Testis (tissue), 2 donors: ENCODE results near the gene IL13.

ENCODE experiments used
- POLR2A ChIP-seq: fragments of 450-650 bp; IDR thresholded peaks from one replicate; pipeline ENCODE4 v1.6.1; 2017; ENCODE audit warnings: antibody characterized with exemption, mild to moderate bottlenecking, moderate library complexity
- TF ChIP-seq, protein P1 (sequence below), 3 experiments: fragments of 450-650 bp in 2 of 3; fragments of 200-600 bp in 1 of 3; sonication (generic) in 1 of 3; IDR thresholded peaks; one replicate each; pipeline ENCODE4 v1.5.1; 2016 to 2019; ENCODE audit warnings: antibody characterized with exemption in 3 of 3, mild to moderate bottlenecking in 2 of 3, moderate library complexity in 1 of 3

DNA sequence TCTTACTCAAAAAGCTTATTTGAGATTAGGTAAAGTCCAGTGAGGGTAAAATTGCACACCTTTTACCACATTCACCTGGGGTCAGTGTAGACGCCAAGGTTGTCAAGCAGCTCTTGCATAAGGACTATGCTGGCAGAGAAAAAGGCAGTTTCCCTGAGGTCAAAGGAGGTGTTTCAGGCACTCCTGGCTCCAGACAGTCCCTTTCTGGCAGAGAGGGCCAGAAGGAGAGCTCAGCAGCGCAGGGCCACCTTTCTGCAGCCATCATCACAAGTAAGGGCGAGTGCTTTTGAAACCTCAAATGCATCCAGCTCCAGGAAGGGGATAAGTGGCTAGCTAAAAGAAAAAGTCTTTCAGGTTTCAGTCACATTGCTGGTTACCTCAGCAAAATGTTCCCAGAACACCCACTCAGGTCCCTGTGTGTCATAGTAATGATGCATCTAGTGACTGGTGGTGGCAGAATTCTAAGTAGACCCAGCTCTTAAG lies 16.7 kb upstream of the IL13 start:
- TF ChIP-seq POLR2A: no peak
- TF ChIP-seq, protein P1, sequence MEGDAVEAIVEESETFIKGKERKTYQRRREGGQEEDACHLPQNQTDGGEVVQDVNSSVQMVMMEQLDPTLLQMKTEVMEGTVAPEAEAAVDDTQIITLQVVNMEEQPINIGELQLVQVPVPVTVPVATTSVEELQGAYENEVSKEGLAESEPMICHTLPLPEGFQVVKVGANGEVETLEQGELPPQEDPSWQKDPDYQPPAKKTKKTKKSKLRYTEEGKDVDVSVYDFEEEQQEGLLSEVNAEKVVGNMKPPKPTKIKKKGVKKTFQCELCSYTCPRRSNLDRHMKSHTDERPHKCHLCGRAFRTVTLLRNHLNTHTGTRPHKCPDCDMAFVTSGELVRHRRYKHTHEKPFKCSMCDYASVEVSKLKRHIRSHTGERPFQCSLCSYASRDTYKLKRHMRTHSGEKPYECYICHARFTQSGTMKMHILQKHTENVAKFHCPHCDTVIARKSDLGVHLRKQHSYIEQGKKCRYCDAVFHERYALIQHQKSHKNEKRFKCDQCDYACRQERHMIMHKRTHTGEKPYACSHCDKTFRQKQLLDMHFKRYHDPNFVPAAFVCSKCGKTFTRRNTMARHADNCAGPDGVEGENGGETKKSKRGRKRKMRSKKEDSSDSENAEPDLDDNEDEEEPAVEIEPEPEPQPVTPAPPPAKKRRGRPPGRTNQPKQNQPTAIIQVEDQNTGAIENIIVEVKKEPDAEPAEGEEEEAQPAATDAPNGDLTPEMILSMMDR (IDR thresholded peaks at IDR 0.05): no peak
